ENCODE data around the gene MAML2. TPM values are rescaled to one million over a fixed set of nuclear protein-coding genes. Genes with fewer than 3 reads are reported as not detected.

Gene MAML2
- total and polyA plus RNA-seq, 2 of the 8 experiments (the other 6 are each of a cell fraction or from before 2014, with no cell fraction given): 3.8 to 6.6 TPM

DNA sequence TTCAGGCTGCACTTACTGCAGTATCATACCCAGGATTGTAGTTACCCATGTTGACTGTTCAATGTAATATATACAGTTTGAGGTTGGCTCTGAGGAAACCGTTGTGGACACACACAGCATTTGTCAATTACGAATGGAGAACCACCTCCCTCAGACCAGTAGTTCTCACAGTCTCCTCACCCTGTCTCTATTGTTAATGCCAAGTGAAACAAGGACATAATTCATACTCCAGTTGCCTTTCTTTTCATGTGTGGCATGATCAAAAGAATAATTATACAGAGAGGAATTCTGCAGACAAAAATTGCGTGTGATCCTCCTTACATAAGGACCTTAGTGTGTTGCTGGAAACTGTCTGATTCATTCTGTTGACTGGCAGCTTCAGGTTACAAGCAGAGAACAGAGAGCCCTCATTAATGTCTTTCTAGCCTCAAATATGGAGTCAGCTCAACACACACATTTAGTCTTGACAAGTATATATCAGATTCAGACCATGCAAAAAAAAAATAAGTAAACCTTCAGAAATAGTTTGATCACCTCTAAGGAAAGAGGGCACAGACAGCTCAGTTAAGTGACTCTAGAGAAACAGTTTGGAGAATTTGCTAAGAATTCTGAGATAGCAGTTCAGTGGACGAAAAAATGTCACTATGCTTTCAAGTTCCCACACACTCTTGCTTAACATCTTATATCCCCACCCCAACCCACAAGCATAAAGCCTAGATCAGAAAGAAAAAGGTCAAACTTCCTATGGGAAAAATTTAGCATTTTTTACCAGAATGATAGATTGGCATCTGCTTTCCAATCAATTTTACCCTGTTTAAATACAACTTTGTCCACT, 96.1 kb downstream of the MAML2 start:
- Histone ChIP-seq H3K4me2 (ENCODE audit: insufficient read depth in 1 of 2, low read depth in 2 of 2, low read length in 2 of 2) (no peak overlapping the region), H3K79me1 (ENCODE audit: low read depth, low read length) (no peaks in the 10 kb centered on the region), H3K14ac (ENCODE audit: insufficient read length) (no peak overlapping the region), H3K4ac (replicated peaks; ENCODE audit: insufficient read length, low read depth, low read length) (no peak overlapping the region), H2AFZ (ENCODE audit: low read length) (no peak overlapping the region), H3K9ac (replicated peaks in 1 of 4; ENCODE audit: extremely low read depth in 1 of 4, low read depth in 3 of 4, low read length in 3 of 4) (no peak overlapping the region), H4K20me1 (replicated peaks in 1 of 2; ENCODE audit: control insufficient read depth in 1 of 2, insufficient read depth in 2 of 2, low read length in 2 of 2) (no peaks in the 10 kb centered on the region), H3K23ac (ENCODE audit: insufficient read length) (no peak overlapping the region), H2BK15ac (ENCODE audit: low read length) (no peak overlapping the region), H3K4me1 (replicated peaks in 1 of 4; ENCODE audit: control insufficient read depth in 3 of 4, insufficient read depth in 4 of 4, low read length in 3 of 4) (peaks cover 0 to 7% (median 2%) of the 10 kb centered on the region in 4 experiments; a peak in 4 of 7 replicates), H2BK12ac (ENCODE audit: low read depth, low read length) (no peak overlapping the region), H3K56ac (replicated peaks; ENCODE audit: insufficient read length, low read depth, low read length) (no peak overlapping the region), H3K23me2 (ENCODE audit: low read depth, low read length) (no peaks in the 10 kb centered on the region), H3K4me3 (ENCODE audit: extremely low read depth in 1 of 4, insufficient read depth in 2 of 4, low read depth in 3 of 4, low read length in 4 of 4) (no peak overlapping the region), H2BK20ac (ENCODE audit: low read length) (no peak overlapping the region), H3K18ac (ENCODE audit: extremely low read depth, low read length) (no peak overlapping the region), H2BK5ac (ENCODE audit: low read depth, low read length) (no peak overlapping the region), H3K36me3 (ENCODE audit: control insufficient read depth in 2 of 4, insufficient read depth in 4 of 4, low read length in 3 of 4) (no peaks in the 10 kb centered on the region), H3K79me2 (ENCODE audit: control insufficient read depth in 1 of 2, insufficient read depth in 2 of 2, low read length in 2 of 2) (no peaks in the 10 kb centered on the region), H4K5ac (ENCODE audit: insufficient read length, low read depth, low read length) (no peak overlapping the region), H2AK5ac (ENCODE audit: low read depth, low read length) (no peak overlapping the region), H3K27ac (ENCODE audit: low read depth, low read length) (no peak overlapping the region), H3K9me3 (ENCODE audit: insufficient read depth in 2 of 2, low read depth in 1 of 2, low read length in 1 of 2) (no peaks in the 10 kb centered on the region), H2BK120ac (replicated peaks; ENCODE audit: low read depth, low read length) (no peak overlapping the region), H3K27me3 (replicated peaks in 1 of 4; ENCODE audit: control insufficient read depth in 3 of 4, extremely low read depth in 1 of 4, insufficient read depth in 3 of 4, low read length in 3 of 4) (no peaks in the 10 kb centered on the region), H4K91ac (replicated peaks; ENCODE audit: insufficient read length, low read length) (no peak overlapping the region), H4K8ac (ENCODE audit: extremely low read depth, insufficient read depth, low read length) (no peak overlapping the region)
- ChIA-PET POLR2A (ENCODE audit: partially characterized antibody) (interaction anchor here (0.6 kb wide), 1 partner anchor 1179 kb away, joined by 3 read pairs; no protein-coding TSS in a partner anchor), CTCF (ENCODE audit: partially characterized antibody) (no interaction called here)
- DNase-seq (ENCODE audit: low read depth in 1 of 2, low spot score in 2 of 2) (no peak), FAIRE-seq (no peak)
- WGBS, 2 experiments (ENCODE audit: extremely low coverage in 1 of 2, insufficient coverage in 1 of 2, insufficient read length in 1 of 2, insufficient replicate concordance in 2 of 2, low coverage in 1 of 2, low lambda C conversion rate in 2 of 2, missing lambda C conversion rate in 1 of 2): 83% methylated on average over 4 of the region's 4 CpGs; no CpG with 5 or more reads in 1 of the 2 experiments
- no peak for TF ChIP-seq E2F6 (IDR thresholded peaks at IDR 0.05)
- TF ChIP-seq NANOG (IDR thresholded peaks at IDR 0.05; ENCODE audit: insufficient read depth, low read depth, low read length, poor library complexity, severe bottlenecking): no peak
- TF ChIP-seq BCL11A (IDR thresholded peaks at IDR 0.05; ENCODE audit: low read depth in 2 of 2, low read length in 2 of 2): no peak
- no peak for TF ChIP-seq ZNF274 (IDR thresholded peaks at IDR 0.05; ENCODE audit: borderline replicate concordance, extremely low read depth, low read length)
- TF ChIP-seq JUND (IDR thresholded peaks at IDR 0.05; ENCODE audit: low read length): no peak
- TF ChIP-seq, protein P1, sequence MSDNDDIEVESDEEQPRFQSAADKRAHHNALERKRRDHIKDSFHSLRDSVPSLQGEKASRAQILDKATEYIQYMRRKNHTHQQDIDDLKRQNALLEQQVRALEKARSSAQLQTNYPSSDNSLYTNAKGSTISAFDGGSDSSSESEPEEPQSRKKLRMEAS (IDR thresholded peaks at IDR 0.05): no peak
- no peak for TF ChIP-seq SUZ12 (IDR thresholded peaks at IDR 0.05; ENCODE audit: low read length)
- TF ChIP-seq ATF2 (IDR thresholded peaks at IDR 0.05; ENCODE audit: low read length): no peak
- TF ChIP-seq SP4 (IDR thresholded peaks at IDR 0.05; ENCODE audit: low read length): no peak
- no peak for TF ChIP-seq SP2 (IDR thresholded peaks at IDR 0.05; ENCODE audit: low read length)
